Measurements from ENCODE around the gene ZNF326.
"Not testable (repeated sequence)": the region's sequence is repeated elsewhere in the genome, so short reads cannot be mapped to it uniquely, and the experiment has no call there.

The ZNF326 gene

DNA sequence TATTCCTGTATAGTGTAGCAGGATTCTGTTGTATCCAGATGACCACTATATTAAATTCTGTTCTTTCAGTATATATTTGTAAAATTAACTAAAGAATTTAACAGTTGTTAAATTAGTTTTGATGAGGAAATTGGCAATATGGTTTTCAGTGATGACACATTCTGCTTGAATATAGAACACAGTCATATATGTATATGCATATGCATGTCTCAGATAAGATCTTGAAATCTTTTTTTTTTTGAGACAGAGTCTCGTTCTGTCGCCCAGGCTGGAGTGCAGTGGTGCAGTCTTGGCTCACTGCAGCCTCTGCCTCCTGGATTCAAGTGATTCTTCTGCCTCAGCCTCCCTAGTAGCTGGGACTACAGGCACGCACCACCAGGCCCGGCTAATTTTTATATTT, 2.2 kb downstream of the ZNF326 start:
- not testable (repeated sequence) for DNase-seq

GRCh38 chr1:89998306-89998705, 3.4 kb downstream of the ZNF326 start:
- DNase-seq, result no peak

DNA sequence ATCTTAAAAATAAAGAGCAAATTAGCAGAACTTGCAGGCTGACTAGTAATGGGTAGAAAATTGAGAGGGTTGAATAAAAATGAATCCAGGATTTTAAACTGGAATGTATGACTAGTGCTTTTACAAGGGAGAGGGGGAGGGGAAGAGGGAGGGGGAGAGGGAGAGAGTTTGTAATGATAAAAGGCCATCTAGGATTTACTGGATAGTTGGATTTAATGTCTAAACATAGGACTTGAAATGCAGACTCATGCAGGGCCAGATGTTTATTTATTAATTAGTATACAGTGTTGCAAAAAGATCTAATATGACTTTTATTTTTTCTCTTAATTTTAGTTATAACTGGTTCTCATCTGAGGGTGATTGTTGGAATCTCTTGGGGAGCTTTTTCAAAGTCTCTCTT, 4.3 kb downstream of the ZNF326 start:
- no peak for DNase-seq

- DNase-seq, result no peak
Observed at GRCh38 chr1:89999628-90000027, 4.7 kb downstream of the ZNF326 start.

DNA sequence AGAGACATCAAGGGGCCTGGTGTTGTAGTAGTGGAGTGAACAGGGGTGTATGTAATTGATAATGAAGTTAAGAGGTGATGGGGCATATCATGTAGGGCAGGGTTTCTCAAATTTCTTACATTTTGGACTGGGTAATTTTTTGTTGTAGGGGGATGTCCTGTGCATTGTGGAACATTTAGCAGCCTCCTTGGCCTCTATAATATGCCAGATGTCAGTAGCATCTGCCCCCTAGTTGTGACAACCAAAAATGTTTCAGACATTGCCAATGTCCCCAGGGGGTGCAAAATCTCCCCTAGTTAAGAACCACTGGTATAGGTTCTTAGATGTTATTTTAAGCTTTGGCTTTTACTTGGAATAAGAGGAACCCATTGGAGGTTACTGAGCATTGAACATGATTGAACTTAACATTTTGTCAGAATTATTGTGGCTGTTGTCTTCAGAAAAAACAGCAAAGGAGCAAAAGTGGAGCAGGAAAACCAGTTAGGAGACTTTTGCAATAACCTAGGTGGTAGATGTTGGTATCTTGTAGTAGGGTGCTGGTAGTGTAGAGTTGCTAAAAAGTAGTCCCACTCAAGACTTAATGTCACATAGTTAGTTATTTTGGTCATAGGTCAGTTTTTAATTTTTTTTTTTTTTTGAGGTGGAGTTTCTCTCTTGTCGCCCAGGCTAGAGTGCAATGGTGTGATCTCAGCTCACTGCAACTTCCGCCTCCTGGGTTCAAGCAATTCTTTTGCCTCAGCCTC, 6.2 kb downstream of the ZNF326 start:
- DNase-seq, result no peak

DNA sequence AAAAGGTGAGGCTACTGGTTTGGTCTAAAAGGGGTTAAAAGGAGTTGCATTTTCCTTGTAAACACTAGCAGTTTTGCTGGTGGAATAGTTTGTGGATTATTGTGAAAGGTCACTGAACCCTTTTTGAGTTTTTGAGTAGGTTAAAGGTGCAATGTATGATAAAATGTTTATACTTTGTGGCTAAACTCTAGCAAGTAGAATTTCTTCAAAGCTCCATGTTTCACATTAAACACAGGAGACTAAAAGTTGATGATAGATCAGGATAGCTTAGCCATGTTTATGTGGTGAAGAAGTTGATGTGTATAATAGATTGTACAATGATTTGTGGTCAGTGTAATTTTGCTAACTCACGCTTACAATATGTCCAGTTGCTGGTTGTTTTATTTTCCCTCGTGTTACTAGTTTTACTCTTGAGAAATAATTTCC, 13.1 kb downstream of the ZNF326 start:
- no peak for DNase-seq

DNA sequence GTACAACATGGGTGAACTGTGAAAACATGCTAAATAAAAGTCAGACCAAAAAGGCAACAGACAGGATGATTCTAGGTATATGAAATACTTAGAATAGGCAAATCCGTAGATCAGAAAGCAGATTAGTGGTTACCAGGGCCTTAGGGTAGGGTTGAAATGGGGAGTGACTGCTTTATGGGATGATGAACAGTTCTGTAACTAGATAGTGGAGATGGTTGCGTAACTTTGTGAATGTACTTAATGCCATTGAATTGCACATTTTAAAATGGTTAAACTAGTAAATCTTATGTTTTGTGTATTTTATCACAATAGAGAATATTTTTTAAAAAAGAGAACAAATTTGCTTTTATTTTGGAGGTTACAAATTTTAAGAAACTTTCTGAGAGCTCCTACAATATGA, 17.4 kb downstream of the ZNF326 start:
- no peak for DNase-seq

- DNase-seq, result no peak
Observed at GRCh38 chr1:90023691-90024090, 28.8 kb downstream of the ZNF326 start.

- no peak for DNase-seq
Observed at GRCh38 chr1:90027281-90027680, 32.4 kb downstream of the ZNF326 start.

DNA sequence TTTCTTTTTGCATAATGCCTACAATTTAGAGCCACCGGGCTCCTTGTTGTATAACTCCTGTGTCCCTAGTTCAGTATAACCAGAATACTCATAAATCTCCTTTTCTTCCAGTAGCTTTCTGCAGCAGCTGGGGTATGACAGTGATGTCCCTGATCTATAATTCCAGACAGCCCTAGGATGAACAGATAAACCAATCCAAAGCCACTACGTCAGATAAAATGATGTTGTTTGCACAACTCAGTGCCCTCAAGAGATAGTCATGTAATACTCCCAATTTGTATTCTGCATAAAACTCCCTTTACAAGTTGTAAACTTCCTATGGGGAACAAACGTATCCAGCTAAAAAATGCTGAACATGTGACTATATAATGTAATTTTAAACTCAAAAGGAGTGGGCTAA, 44.7 kb downstream of the ZNF326 start:
- no peak for DNase-seq

- no peak for DNase-seq
Observed at GRCh38 chr1:90043586-90043985, 48.7 kb downstream of the ZNF326 start.

GRCh38 chr1:90044346-90044745, 49.4 kb downstream of the ZNF326 start:
- DNase-seq, result no peak

DNA sequence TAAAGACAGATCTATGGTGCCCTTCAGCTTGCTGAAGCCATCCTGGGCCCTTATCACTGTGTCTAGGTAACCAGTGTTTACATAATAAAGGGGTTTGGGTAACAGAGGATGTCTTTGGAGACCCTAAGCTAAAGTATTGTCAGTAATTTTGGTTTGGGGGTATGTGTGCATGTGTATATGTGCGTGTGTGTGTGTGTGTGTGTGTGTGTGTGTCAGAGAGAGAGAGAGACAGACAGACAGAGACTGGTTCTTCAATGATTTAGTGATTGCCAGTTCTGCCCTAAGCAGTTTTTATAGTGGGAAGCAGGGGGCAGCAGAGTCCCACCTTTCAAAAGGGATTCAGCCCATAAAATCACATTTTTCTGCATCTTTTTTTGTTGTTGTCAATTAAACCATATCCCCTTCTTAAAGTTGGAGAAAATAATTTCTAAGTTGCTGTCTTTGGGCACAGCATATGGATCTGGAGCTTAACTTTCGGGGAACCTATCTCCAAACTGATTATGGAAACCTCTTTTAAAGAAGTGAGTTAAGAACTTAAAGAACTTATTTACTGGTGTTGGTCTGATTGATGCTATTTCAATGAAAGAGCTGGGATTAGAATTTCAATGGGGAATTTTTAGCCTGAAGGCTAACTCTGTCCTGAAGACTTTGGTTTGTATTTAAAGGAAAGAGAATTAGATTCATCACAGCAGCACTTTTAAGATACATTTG, 51.1 kb downstream of the ZNF326 start:
- DNase-seq, result no peak

- no peak for DNase-seq
Observed at GRCh38 chr1:90046635-90047034, 51.7 kb downstream of the ZNF326 start.

- no peak for DNase-seq
Observed at GRCh38 chr1:90048043-90048442, 53.1 kb downstream of the ZNF326 start.

GRCh38 chr1:90062700-90063643, 68.1 kb downstream of the ZNF326 start:
- not testable (repeated sequence) for DNase-seq

GRCh38 chr1:90064109-90064508, 69.2 kb downstream of the ZNF326 start:
- not testable (repeated sequence) for DNase-seq

DNA sequence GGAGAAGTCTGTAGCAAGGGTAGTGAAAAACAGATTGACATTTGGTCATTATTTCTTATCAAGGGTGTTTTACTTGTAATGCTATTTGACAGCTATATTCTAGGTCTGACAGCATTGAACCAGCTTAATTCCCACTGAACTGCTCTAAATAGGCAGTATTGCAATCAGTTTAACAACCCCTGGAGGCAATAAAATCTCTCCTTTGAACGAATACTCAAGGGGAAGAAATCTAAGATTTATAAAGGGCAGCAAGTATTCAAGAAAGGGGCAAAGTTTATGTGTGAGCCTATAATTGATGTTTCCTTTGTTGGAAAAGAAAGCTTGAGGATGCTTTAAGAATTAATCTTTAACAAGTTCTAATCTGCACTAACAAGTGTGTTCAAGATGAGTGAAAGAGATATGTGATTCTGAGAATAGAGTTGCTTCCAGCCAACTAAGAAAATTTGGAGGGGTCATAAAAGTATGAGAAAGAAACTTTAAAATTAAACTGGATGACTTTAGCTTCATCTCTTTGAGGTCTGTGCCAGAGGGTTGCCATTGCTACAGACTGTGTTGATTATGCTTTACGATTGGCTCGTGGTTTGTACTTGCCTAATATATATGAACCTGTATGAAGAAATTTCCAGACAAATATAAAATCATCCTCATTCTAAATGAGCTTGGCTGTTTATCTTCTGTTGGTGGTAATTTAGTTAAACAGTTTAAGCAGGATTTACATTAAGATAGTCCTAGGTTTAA, 72.5 kb downstream of the ZNF326 start:
- no peak for DNase-seq

GRCh38 chr1:90068611-90069280, 73.8 kb downstream of the ZNF326 start:
- DNase-seq, result no peak

GRCh38 chr1:90074137-90074536, 79.2 kb downstream of the ZNF326 start:
- no peak for DNase-seq

DNA sequence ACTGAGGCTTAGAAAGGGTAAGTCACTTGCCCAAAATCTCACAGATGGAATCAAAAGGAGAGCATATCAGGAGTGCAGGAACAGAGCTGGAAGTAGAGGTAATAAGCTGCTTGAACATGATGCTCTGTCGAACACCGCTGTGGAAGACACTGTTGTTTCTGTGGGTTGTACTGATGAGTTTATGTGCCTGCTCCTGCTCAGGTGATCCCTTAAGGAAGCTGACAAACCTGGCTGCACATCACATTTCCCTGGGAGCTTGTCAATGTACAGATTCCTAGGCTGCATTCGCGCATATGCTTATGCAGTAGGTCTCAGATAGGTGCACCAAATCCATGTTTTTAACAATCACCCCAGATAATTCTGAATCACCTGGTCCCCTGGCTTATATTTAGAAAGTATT, 79.7 kb downstream of the ZNF326 start:
- DNase-seq, result no peak

DNA sequence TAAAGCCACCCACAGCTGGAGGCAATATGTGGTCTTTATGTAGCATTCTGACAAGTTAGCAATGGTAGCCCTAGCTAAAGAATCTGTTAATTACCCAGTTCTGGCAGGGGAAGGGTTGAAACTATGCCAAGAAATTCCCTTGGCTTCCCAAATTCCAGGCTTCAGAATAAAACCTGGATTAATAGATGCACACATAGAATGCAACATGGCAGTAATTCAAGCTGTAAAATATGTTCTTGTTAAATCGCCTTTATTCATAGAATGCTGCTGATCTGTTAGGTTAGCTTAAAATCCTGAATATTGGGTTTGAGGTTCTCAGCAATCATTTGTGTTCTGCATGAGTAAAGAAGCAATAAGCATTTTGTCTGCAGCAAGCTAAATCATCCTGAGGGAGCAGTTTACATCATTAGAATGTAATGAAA, 80.1 kb downstream of the ZNF326 start:
- DNase-seq, result no peak

Measured in NCI-H1092 (cell line).